DND-41 (cell line): ENCODE data around the gene CYP2U1.

Experiments used
- CTCF ChIP-seq: IDR thresholded peaks from 2 replicates; pipeline ENCODE4 v1.5.1; 2012; ENCODE audit warnings: borderline replicate concordance, low read length, moderate library complexity, mild to moderate bottlenecking; ENCODE audit not compliant: poor library complexity, severe bottlenecking; ENCODE audit errors: extremely low read depth
- EZH2 ChIP-seq: IDR thresholded peaks from 3 replicates; pipeline ENCODE4 v1.6.1; 2012; ENCODE audit warnings: borderline replicate concordance, low read depth, mild to moderate bottlenecking, moderate library complexity, low read length, inconsistent platforms; ENCODE audit not compliant: severe bottlenecking

- TF ChIP-seq CTCF (no peak), EZH2 (no peak)
Measured at GRCh38 chr4:107999932-108000539, 68.7 kb downstream of the CYP2U1 start.
